ENCODE results near the gene TRAPPC4.

GRCh38 chr11:119011476-119012053 lies 7.0 kb upstream of the TRAPPC4 start:
- TF ChIP-seq MAX (IDR thresholded peaks at IDR 0.05; ENCODE audit: low read depth) = no peak
- TF ChIP-seq TEAD4 (IDR thresholded peaks at IDR 0.05; ENCODE audit: borderline replicate concordance, insufficient read depth) = no peak
- no peak for TF ChIP-seq CTCF (IDR thresholded peaks at IDR 0.05)
- no peak for TF ChIP-seq GABPA (IDR thresholded peaks at IDR 0.05; ENCODE audit: low read depth)
- TF ChIP-seq PBX3 (IDR thresholded peaks at IDR 0.05) = no peak
- TF ChIP-seq RAD21 (IDR thresholded peaks at IDR 0.05; ENCODE audit: low read length) = no peak
- TF ChIP-seq YY1 (IDR thresholded peaks at IDR 0.05; ENCODE audit: low read depth) = no peak
- no peak for TF ChIP-seq NRF1 (IDR thresholded peaks at IDR 0.05; ENCODE audit: low read depth, low read length)
- no peak for TF ChIP-seq NFIC (IDR thresholded peaks at IDR 0.05; ENCODE audit: borderline replicate concordance)
- TF ChIP-seq TAF1 (IDR thresholded peaks at IDR 0.05; ENCODE audit: borderline replicate concordance, low read depth, low read length) = no peak
- no peak for TF ChIP-seq POLR2AphosphoS5 (IDR thresholded peaks at IDR 0.05; ENCODE audit: low read depth, low read length)

Measured in SK-N-SH (cell line).